GM18873 (cell line): ENCODE results near the gene SENP7.
"Not testable (repeated sequence)": the region's sequence is repeated elsewhere in the genome, so short reads cannot be mapped to it uniquely, and the experiment has no call there.

Experiments used
- ATAC-seq: cut with Tn5 transposase; IDR thresholded peaks from one replicate; pipeline ENCODE4 v1.9.1; 2021; ENCODE audit warnings: mild to moderate bottlenecking, moderate library complexity, moderate number of reproducible peaks; ENCODE audit not compliant: unreplicated experiment, low FRiP score

SENP7 gene

GRCh38 chr3:101377209-101377608 lies 135.8 kb downstream of the SENP7 start:
- no peak for ATAC-seq

DNA sequence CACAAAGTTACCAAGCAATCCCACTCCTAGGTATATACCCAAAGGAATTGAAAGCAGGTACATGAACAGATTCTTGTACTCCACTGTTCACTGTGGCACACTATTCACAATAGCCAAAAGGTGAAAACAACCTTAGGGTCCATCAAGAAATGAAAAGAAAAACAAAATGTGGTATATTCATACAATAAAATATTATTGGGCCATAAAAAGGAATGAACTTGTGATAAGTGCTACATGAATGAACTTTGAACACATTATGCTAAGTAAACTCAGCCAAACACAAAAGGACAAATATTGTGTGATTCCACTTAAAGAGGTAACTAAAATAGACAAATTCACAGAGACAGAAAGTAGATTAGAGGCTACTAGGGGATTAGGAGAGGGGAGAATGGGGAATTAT lies 137.4 kb downstream of the SENP7 start:
- ATAC-seq, result no peak

- no peak for ATAC-seq
These were observed 150.6 kb downstream of the SENP7 start for GRCh38 chr3:101362406-101362805.

- no peak for ATAC-seq
These were observed 161.2 kb downstream of the SENP7 start for GRCh38 chr3:101351829-101352228.

DNA sequence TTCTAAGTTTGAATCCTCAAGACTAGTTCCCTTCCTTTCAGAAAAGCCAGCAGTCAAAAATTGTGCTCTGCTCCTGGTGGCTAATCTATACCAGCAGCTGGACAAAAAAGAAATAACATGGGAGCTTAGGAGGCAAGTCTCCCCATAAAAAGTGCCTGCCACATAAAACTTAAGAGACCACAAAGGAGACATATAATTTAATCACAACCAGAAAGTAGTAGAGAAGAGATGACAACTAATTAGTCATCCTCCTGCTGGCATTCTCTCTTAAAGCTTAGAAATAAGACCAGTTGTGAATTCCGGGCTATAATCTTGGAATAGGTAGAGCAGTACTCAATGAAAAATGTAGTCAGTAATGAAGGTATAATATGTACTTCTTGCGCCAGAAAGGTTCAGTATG lies 172.4 kb downstream of the SENP7 start:
- no peak for ATAC-seq

DNA sequence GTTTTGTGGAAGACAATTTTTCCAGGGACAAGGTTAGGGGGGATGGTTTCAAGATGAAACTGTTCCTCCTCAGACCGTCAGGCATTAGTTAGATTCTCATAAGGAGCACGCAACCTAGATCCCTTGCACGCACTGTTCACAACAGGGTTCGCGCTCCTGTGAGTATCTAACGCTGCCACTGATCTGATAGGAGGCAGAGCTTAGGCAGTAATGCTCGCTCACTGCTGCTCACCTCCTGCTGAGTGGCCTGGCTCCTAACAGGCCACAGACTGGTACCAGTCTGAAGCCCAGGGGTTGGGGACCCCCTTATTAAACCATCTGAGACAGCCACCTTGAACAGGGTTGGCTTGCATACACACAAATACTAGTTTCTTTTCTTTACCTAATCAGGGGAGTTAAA lies 179.1 kb downstream of the SENP7 start:
- no peak for ATAC-seq

- no peak for ATAC-seq
These were observed 183.9 kb downstream of the SENP7 start for GRCh38 chr3:101329016-101329673.

DNA sequence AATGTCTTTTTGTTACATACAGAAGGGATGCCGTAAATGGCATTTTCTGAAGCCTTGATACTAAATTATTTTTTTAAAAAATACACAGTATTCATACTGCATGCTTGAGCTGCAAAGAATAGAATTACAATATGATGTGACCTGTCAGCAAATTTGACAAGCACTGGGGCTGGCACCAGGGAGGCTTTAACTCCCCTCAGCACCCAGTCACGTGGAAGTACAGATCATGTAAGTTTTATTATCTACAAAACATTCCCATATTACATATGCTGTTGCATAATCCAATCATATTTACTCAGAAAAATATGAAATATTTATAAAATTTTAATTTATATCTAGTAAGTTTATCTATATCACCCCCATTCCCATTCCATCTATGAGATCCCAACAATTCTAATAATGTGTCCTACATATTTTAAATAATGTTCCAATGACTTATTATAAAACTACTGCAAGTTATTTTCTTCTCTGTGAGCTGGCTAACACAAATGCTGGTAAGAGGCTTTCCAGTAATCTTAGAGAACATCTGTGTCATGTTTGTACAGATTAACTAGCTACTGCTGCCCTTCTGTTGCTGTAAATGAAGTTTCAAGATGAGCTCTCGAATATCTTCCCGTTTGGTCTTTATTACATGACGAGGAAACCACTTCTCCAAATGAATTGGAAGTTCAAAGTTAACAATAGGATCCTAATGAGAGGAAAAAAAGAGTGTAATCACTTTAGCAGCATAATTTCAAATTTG lies 187.4 kb downstream of the SENP7 start:
- ATAC-seq, result no peak

GRCh38 chr3:101320475-101320874 lies 192.5 kb downstream of the SENP7 start, which contains the start of gene IMPG2:
Gene IMPG2 (minus strand): TSS chr3:101320575. CDS start chr3:101320372, 203 bp downstream.
- ATAC-seq, result no peak

- no peak for ATAC-seq
These were observed 193.5 kb downstream of the SENP7 start for GRCh38 chr3:101319531-101319930.

GRCh38 chr3:101312545-101312944 lies 200.5 kb downstream of the SENP7 start:
- ATAC-seq, result no peak

DNA sequence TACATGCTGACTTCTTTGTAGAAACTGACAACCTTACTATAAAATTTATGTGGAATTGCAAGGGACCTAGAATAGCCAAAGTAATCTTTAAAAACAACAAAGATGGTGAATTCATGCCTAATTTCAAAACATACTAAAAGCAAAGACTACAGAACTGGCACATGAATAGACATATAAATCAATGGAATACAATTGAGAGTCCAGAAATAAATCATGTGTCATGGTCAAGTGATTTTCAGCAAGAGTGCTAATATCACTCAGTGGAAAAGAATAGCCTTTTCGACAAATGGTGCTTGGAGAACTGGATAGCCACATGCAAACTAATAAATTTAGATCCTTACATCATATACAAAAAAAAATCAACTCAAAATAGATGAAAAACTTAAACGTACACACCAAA lies 201.3 kb downstream of the SENP7 start:
- ATAC-seq, result no peak

- ATAC-seq, result no peak
These were observed 202.0 kb downstream of the SENP7 start for GRCh38 chr3:101310978-101311375.

- ATAC-seq, result not testable (repeated sequence)
These were observed 204.8 kb downstream of the SENP7 start for GRCh38 chr3:101308147-101308772.

DNA sequence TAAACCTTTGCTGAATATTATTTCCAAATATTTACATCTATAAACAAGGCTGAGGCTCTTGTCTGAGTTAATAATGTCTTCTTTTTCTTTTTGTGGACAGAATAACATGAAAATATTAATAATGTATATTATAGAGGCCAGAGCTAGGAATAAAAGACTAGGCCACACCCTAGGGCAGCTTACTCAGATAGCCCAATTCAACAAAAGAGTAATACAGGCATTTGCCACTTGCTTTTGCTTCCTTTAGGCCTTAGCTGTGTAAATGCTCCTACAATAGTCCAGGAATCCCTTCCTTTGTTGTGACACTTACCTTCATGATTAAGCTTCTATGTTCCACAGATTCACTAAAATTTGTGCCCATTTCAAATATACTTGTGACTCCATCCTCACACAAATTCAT lies 209.2 kb downstream of the SENP7 start:
- ATAC-seq, result no peak

DNA sequence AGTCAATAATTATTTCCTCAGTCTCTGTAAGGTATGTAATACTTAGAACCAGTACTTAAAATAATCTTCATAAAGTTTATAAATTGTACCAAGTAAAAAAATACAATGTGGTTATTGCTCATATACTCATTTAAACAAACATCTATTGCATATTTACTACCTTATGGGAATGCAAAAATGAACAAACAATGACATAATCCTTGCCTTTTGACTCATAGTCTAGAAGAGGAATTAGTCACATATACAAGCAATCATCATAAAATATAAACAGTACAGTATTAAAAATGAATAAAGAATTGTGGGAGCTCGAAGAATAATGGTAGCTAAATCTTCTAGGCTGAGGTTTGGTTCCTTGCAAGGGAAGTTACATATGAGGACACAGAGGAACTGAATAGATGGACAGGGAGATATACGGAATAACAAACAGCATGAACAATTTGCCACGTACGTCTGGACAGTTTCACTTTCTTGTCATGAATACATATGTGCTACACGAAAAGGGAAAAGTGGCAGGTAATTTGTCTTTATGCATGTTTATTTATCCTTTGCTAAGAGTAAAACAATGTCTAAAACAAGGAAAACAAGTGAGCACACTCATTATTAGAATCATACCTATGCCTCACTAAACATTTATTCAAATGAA lies 209.8 kb downstream of the SENP7 start:
- ATAC-seq, result peak; percentile 87

DNA sequence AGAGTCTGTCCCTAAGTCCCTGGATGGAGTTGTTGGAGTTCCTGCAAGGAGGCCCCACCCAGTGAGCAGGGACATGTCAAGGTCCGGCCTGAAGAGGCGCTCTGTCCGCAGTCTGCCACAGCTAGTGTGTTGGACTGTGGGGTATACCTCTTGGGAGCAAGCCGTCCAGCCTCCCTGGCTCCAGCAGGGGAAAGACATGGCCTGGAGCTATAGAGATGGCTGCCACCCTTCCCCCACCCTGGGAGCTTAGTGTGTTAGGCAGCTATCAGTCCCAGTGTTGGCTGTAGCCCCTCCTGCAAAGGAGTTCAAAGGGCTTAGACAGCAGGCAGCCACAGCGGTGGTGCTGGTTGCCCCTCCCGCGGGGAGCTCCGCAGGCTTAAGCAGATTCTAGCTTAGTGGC lies 212.9 kb downstream of the SENP7 start:
- no peak for ATAC-seq

DNA sequence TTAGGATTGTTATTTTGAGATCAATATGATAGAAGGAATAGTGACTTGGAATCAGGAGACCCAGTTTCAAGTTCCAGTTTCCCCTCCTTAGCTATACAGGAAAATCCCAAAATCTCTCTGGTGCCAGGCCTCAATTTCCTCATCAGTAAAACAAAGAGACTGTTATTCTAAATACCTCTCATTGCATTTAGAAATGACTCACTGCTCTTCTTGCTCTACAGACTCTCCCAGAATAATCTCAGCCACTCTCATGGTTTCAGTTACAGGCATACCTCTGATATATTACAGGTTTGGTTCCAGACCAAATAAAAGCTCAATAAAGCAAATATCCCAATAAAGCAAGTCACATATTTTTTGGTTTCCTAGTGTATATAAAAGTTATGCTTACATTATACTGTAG lies 221.0 kb downstream of the SENP7 start:
- ATAC-seq, result no peak

DNA sequence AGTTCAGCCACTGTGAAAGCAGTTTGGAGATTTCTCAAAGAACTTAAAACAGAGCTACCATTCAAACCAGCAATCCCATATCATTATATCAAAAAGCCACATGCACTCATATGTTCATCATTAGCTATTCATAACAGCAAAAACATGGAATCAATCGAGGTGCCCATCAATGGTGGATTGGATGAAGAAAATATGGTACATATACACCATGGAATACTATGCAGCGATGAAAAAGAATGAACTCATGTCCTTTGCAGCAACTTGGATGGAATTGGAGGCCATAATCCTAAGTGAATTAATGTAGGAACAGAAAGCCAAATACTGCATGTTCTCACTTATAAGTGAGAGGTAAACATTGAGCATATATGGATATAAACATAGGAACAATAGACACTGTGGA lies 224.7 kb downstream of the SENP7 start:
- ATAC-seq, result no peak

DNA sequence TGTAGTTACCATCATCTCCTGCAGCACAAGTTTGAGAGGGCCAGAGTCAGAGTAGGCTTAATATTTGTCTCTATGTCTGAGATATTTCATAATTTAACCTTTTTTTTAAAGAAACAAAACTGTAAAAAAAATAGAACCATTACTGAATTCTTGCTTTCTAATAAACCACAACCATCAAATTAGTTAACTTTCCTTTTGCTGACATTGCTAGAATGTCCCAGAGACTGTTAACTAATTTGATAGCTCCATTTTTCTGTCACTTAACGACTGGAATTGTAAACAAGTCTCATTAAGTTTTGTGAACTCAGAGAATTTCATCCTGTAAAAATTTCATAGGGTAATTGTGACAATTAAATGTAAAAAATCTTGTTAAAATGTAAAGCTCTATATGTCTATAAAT lies 228.3 kb downstream of the SENP7 start:
- ATAC-seq, result no peak

- no peak for ATAC-seq
These were observed 231.4 kb downstream of the SENP7 start for GRCh38 chr3:101281521-101282030.
